Measurements from ENCODE around the gene F2. TPM values are rescaled to one million over a fixed set of nuclear protein-coding genes. Genes with fewer than 3 reads are reported as not detected.
A peak's percentile ranks its signal among the peaks of the same experiment; 100 is the strongest.

F2 gene
- total RNA-seq, 2 experiments from 2014 or later: not detected

DNA sequence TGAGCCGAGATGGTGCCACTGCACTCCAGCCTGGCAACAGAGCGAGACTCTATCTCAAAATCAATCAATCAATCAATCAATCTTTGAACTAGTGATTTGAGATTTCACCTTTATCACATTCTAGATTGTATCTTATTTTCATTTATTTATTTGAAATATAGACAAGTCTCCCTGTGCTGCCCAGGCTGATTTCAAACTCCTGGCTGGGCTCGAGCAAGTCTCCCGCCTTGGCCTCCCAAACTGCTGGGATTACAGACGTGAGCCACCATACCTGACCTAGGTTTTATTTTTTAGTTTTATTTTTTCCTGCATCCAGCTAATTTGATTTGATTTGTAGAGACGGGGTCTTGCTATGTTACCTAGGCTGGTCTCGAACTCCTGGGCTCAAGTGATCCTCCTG is 17.1 kb downstream of the F2 start:
- no peaks in the 10 kb centered on the region for H3K4me1 Mint-ChIP-seq
- no peak overlapping the region for H3K27ac Mint-ChIP-seq
- ChIA-PET POLR2A (no interaction called here), CTCF (interaction anchor here (0.7 kb wide), 1 partner anchor 11 kb away, joined by 3 read pairs; no protein-coding TSS in a partner anchor)
- intact Hi-C loops (cut with DNase I, micrococcal nuclease): no loop called here
- H3K36me3 Mint-ChIP-seq (ENCODE audit: low read depth): peaks cover 3% of the 10 kb centered on the region
- H3K27me3 Mint-ChIP-seq: no peaks in the 10 kb centered on the region
- ATAC-seq (no peak), DNase-seq (no peak)
- no peak overlapping the region for H3K4me3 Mint-ChIP-seq
- no peaks in the 10 kb centered on the region for H3K9me3 Mint-ChIP-seq (ENCODE audit: low read depth)

DNA sequence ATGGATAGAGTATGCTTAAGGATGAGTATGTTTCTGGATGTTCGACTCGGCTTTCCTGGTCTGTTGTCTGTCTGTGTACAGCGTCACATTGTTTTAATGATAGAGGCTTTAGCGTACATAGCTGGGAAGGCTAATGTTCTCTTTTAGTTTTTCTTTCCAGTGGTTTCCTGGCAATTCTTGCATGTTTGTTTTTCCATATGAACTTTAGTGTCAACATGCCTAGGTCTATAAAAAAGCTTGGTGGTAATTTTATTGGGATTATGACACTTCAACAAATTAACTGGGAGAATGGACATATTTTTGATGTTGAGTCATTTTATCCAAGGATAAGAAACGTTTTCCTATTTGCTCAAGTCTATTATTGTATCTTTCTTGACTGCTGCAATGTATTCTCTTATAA is 17.6 kb downstream of the F2 start:
- POLR2A ChIA-PET: no interaction called here
- Mint-ChIP-seq H3K27ac (no peak overlapping the region), H3K4me1 (no peaks in the 10 kb centered on the region), H3K27me3 (no peaks in the 10 kb centered on the region), H3K4me3 (no peak overlapping the region), H3K9me3 (ENCODE audit: low read depth) (no peaks in the 10 kb centered on the region), H3K36me3 (ENCODE audit: low read depth) (peaks cover 7% of the 10 kb centered on the region)
- DNase-seq (no peak), ATAC-seq (no peak)
- intact Hi-C loops (cut with DNase I, micrococcal nuclease): no loop called here
- CTCF ChIA-PET: interaction anchor here (0.7 kb wide), 1 partner anchor 11 kb away, joined by 3 read pairs; no protein-coding TSS in a partner anchor

DNA sequence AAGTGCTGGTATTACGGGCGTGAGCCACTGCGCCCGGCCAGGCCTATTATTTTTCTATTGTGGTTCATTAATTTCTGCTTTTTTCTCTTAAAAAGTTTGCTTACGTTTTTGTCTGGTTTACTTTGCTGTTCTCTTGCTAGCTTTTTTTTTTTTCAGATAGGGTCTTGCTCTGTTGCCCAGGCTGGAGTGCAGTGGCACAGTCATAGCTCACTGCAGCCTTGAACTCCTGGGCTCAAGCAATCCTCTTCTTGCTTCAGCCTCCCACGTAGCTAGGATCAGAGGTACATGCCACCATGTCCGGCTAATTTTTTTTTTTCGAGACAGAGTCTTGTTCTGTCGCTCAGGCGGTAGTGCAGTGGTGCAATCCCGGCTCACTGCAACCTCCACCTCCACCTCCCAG is 18.7 kb downstream of the F2 start:
- Mint-ChIP-seq H3K36me3 (ENCODE audit: low read depth) (peaks cover 18% of the 10 kb centered on the region), H3K27me3 (no peaks in the 10 kb centered on the region), H3K4me3 (no peak overlapping the region), H3K27ac (no peak overlapping the region), H3K4me1 (no peaks in the 10 kb centered on the region), H3K9me3 (ENCODE audit: low read depth) (no peaks in the 10 kb centered on the region)
- ChIA-PET POLR2A (no interaction called here), CTCF (interaction anchor here (0.6 kb wide), 2 partner anchors 20 to 998 kb away, joined by 3 read pairs; no protein-coding TSS in a partner anchor)
- intact Hi-C loops (cut with DNase I, micrococcal nuclease): no loop called here
- DNase-seq (no peak), ATAC-seq (no peak)

DNA sequence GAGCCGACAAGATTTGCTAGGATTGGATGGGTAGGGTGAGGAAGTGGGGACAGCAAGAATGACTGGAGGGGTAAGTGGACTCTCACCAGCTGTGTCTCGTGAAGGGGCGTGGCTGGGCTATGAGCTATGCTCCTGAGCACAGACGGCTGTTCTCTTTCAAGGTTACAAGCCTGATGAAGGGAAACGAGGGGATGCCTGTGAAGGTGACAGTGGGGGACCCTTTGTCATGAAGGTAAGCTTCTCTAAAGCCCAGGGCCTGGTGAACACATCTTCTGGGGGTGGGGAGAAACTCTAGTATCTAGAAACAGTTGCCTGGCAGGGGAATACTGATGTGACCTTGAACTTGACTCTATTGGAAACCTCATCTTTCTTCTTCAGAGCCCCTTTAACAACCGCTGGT is 19.9 kb downstream of the F2 start:
- H3K36me3 Mint-ChIP-seq (ENCODE audit: low read depth): peaks cover 27% of the 10 kb centered on the region
- ChIA-PET POLR2A (no interaction called here), CTCF (interaction anchor here (0.8 to 0.9 kb wide), 2 partner anchors 14 to 273 kb away, joined by 3 to 4 read pairs; no protein-coding TSS in a partner anchor)
- no peak overlapping the region for H3K4me3 Mint-ChIP-seq
- H3K27me3 Mint-ChIP-seq: no peaks in the 10 kb centered on the region
- H3K9me3 Mint-ChIP-seq (ENCODE audit: low read depth): no peaks in the 10 kb centered on the region
- no peak for ATAC-seq
- H3K27ac Mint-ChIP-seq: no peak overlapping the region
- intact Hi-C loops (cut with DNase I, micrococcal nuclease): no loop called here
- no peaks in the 10 kb centered on the region for H3K4me1 Mint-ChIP-seq
- no peak for DNase-seq

DNA sequence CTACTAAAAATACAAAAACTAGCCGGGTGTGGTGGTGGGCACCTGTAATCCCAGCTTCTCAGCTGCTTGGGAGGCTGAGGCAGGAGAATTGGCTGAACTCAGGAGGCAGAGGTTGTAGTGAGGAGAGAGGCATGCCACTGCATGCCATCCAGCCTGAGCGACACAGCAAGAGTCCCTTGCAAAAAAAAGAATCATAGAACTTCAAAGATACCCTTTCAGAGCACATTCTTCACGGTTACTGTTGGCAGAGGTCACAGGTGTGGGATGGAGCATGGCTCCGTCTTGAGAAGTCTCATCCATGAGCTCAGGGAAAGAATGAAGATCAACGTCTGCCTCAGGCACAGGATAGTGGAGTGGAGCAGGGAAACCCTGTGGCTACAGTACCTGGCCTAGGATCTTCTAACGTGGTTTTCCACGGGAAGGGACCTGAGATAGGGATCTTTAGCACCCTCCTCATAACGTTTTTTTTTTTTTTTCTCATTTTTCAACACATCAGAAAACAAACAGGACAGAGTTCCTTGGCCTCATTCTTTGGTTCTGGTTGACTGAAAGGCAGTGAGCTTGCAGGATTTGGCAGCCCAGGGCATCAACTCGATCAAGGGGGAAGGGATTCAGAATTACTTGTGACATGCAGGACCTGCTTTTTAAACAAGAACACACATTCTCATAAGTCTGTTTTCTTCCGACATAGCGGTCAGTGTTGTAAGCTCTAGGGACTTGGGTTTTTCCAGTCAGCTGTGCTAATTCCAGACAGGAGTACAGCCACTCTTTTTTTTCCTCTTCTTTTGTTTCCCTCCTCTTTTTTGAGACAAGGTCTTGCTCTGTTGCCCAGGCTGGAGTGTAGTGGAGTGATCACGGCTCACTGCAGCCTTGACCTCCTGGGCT is 22.8 kb downstream of the F2 start:
- H3K4me3 Mint-ChIP-seq: no peak overlapping the region
- peaks cover 39% of the 10 kb centered on the region for H3K36me3 Mint-ChIP-seq (ENCODE audit: low read depth)
- no peaks in the 10 kb centered on the region for H3K9me3 Mint-ChIP-seq (ENCODE audit: low read depth)
- POLR2A ChIA-PET: interaction anchor here (0.7 kb wide), 2 partner anchors 201 to 497 kb away, joined by 3 to 4 read pairs; no protein-coding TSS in a partner anchor
- no peaks in the 10 kb centered on the region for H3K4me1 Mint-ChIP-seq
- intact Hi-C loops (cut with DNase I, micrococcal nuclease): no loop called here
- no peak for DNase-seq
- no peak for ATAC-seq
- H3K27ac Mint-ChIP-seq: no peak overlapping the region
- CTCF ChIA-PET: interaction anchor here (0.7 kb wide), 1 partner anchor 48 kb away, joined by 3 read pairs; no protein-coding TSS in a partner anchor
- H3K27me3 Mint-ChIP-seq: no peaks in the 10 kb centered on the region

DNA sequence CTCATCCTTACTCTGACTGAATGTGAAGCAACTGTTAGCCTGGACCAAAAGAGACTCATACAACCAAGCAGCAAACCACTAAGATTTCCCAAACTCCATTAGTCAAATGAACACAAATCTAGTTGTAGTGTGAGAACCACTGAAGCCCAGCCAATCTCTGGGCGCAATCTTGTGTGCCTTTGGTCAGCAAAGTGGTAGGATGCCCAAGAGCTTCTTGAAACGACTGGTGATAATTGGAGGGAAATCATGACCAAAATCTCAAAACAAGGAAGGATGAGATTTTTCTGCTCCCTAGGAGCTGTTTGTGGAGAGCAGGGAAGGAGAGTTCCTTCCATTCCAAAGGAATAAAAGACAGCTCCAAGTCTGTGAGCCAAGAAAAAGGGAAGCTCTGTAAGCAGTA is 24.0 kb downstream of the F2 start:
- no peaks in the 10 kb centered on the region for H3K9me3 Mint-ChIP-seq (ENCODE audit: low read depth)
- ChIA-PET POLR2A (no interaction called here), CTCF (no interaction called here)
- H3K4me1 Mint-ChIP-seq: no peaks in the 10 kb centered on the region
- peaks cover 43% of the 10 kb centered on the region for H3K36me3 Mint-ChIP-seq (ENCODE audit: low read depth)
- H3K4me3 Mint-ChIP-seq: no peak overlapping the region
- no peak overlapping the region for H3K27ac Mint-ChIP-seq
- DNase-seq (no peak), ATAC-seq (no peak)
- intact Hi-C loops (cut with DNase I, micrococcal nuclease): no loop called here
- no peaks in the 10 kb centered on the region for H3K27me3 Mint-ChIP-seq

DNA sequence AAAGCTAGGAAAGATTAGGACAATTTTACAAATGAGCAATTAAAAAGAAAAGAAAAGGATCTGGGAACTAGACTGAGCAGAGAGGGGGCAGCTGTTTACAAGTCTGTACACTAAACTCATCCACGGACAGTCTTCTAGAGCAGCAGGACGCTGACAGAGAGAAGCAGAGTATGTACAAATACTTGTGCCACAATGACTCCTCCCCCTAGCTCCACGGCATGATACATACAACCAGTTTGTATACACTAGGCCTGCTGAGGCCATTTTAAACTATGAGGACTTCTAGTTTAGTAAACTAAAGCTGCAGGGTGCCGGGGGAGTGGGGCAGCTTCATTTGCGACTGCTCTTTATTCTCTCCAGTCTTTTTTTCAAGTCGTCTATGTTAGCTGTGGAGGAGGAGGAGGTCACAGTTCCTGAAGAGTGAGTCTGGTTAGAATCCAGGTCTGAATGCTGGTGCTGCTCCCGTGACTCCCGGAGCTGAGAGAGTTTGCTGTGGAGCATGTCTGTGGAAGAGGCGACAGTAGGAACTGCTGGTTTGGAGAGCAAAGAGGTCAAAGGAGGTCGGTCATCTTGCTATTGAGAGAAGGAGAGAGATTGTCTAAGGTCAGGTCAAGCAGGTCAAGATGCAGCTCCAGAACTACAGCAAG is 24.8 kb downstream of the F2 start:
- intact Hi-C loops (cut with DNase I, micrococcal nuclease): no loop called here
- CTCF ChIA-PET: no interaction called here
- DNase-seq (no peak), ATAC-seq (no peak)
- Mint-ChIP-seq H3K4me3 (no peak overlapping the region), H3K4me1 (no peaks in the 10 kb centered on the region), H3K27me3 (no peaks in the 10 kb centered on the region), H3K9me3 (ENCODE audit: low read depth) (no peaks in the 10 kb centered on the region), H3K27ac (no peak overlapping the region), H3K36me3 (ENCODE audit: low read depth) (peaks cover 45% of the 10 kb centered on the region)
- POLR2A ChIA-PET: no interaction called here

DNA sequence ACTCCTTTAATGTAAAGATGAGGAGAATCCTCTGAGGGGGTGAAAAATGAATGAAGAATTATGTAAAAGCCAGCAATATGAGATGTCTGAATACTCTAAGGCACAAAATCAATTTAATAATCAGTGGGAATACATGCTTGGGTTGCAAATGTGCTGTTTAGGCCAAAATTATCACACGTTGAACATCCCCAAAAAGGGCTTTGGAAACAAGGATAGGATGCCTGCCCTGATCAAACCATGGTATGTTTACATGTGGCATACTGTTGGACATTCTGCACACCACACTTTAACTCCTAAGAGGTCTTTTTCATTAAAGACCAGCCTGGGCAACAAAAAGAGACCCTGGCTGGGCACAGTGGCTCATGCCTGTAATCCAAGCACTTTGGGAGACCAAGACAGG is 26.3 kb downstream of the F2 start:
- Mint-ChIP-seq H3K27me3 (no peaks in the 10 kb centered on the region), H3K27ac (no peak overlapping the region), H3K9me3 (ENCODE audit: low read depth) (no peaks in the 10 kb centered on the region), H3K4me3 (no peak overlapping the region), H3K36me3 (ENCODE audit: low read depth) (peaks cover 54% of the 10 kb centered on the region), H3K4me1 (no peaks in the 10 kb centered on the region)
- ChIA-PET CTCF (no interaction called here), POLR2A (no interaction called here)
- DNase-seq: no peak
- intact Hi-C loops (cut with DNase I, micrococcal nuclease): no loop called here
- ATAC-seq: no peak

DNA sequence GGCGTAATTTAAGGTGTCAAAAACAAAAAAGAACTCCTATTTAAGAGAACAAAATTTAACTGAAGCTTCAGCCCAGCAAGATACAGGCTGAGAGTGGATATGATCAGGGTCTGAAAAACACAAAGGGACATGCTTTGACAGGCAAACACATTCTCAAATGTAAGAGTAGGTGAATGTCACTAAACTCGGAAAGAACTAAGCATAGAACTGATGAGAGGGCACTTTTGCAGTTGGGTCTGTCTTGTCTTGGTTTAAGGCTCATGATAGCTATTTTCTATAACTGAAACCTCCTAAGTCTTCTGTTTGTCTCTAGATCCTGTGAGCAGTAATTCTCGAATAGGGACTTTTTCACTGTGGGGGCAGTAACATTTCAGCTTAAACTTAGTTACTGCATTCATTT is 27.0 kb downstream of the F2 start:
- Mint-ChIP-seq H3K36me3 (ENCODE audit: low read depth) (peaks cover 59% of the 10 kb centered on the region), H3K4me3 (no peak overlapping the region), H3K9me3 (ENCODE audit: low read depth) (no peaks in the 10 kb centered on the region), H3K27ac (no peak overlapping the region), H3K27me3 (no peaks in the 10 kb centered on the region), H3K4me1 (no peaks in the 10 kb centered on the region)
- DNase-seq (no peak), ATAC-seq (no peak)
- ChIA-PET POLR2A (no interaction called here), CTCF (interaction anchor here (0.7 kb wide), 1 partner anchor 63 kb away, joined by 3 read pairs; no protein-coding TSS in a partner anchor)
- intact Hi-C loops (cut with DNase I, micrococcal nuclease): no loop called here

DNA sequence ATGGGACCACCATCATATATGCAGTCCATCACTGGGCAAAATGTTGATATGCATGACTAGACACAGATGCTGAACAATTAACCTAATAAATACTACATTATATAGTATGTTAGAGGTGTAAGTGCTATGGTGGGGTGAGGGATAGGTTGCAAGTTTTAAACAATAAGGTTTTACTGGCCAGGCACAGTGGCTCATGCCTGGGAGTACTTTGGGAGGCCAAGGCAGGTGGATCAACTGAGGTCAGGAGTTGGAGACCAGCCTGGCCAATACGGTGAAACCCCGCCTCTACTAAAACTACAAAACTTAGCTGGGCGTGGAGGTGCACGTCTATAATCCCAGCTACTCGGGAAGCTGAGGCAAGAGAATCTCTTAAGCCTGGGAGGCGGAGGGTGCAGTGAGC is 28.1 kb downstream of the F2 start:
- H3K27me3 Mint-ChIP-seq: no peaks in the 10 kb centered on the region
- no peak overlapping the region for H3K27ac Mint-ChIP-seq
- DNase-seq: no peak
- H3K4me3 Mint-ChIP-seq: no peak overlapping the region
- ChIA-PET POLR2A (no interaction called here), CTCF (no interaction called here)
- no peak for ATAC-seq
- intact Hi-C loops (cut with DNase I, micrococcal nuclease): no loop called here
- H3K4me1 Mint-ChIP-seq: no peaks in the 10 kb centered on the region
- H3K9me3 Mint-ChIP-seq (ENCODE audit: low read depth): no peaks in the 10 kb centered on the region
- H3K36me3 Mint-ChIP-seq (ENCODE audit: low read depth): peaks cover 55% of the 10 kb centered on the region

DNA sequence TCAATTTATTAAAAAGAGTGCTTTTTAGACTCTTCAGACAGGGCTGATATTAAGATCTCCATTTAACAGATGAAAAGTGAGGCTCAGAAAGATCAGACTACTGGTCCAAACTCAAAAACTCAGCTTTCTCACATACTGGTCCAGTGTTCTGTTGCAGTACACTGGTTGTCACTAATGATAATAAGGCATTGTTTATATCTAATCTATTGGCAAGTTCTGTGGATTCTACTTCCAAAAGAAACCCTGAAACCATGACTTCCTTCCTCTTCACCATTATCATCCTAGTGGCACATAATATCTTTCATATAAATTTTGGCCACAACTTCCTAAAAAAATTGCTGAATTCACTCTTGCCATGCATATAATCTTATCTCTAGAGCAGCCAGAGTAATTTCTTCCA is 36.9 kb downstream of the F2 start:
- Mint-ChIP-seq H3K27me3 (no peaks in the 10 kb centered on the region), H3K4me3 (no peak overlapping the region), H3K36me3 (ENCODE audit: low read depth) (peaks cover 50% of the 10 kb centered on the region), H3K9me3 (ENCODE audit: low read depth) (no peaks in the 10 kb centered on the region), H3K27ac (peak overlapping the region; percentile 15), H3K4me1 (no peaks in the 10 kb centered on the region)
- ChIA-PET CTCF (interaction anchor here (0.7 kb wide), 1 partner anchor 29 kb away, joined by 3 read pairs; no protein-coding TSS in a partner anchor), POLR2A (no interaction called here)
- DNase-seq (no peak), ATAC-seq (no peak)
- intact Hi-C loops (cut with DNase I, micrococcal nuclease): no loop called here

DNA sequence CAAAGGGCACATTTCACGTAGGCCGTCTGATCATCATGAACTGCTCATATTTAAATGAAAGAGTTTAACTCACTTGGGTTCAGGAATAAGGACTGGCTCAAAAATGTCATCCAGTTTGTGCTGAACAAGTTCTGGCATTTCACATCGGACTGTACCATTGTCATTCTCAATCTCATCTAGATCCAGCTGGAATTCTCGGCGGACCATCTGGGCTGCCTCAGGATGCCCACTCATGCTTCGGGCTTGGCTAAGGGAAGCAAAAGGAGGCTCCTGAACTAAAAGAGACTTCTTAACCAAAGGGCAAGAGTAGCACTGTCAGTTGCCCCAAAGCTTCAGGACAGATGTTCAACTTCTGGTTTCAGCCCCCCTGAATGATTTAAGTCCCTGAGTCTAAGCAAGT is 40.2 kb downstream of the F2 start:
- H3K36me3 Mint-ChIP-seq (ENCODE audit: low read depth): peaks cover 51% of the 10 kb centered on the region
- H3K27me3 Mint-ChIP-seq: no peaks in the 10 kb centered on the region
- ChIA-PET POLR2A (no interaction called here), CTCF (interaction anchor here (1.1 kb wide), 1 partner anchor 11 kb away, joined by 3 read pairs; no protein-coding TSS in a partner anchor)
- no peak for ATAC-seq
- no peaks in the 10 kb centered on the region for H3K9me3 Mint-ChIP-seq (ENCODE audit: low read depth)
- no peaks in the 10 kb centered on the region for H3K4me1 Mint-ChIP-seq
- H3K4me3 Mint-ChIP-seq: no peak overlapping the region
- H3K27ac Mint-ChIP-seq: no peak overlapping the region
- intact Hi-C loops (cut with DNase I, micrococcal nuclease): no loop called here
- DNase-seq: no peak
